GM12874 (cell line): ENCODE data around the gene ZNF367.

Experiments used
- TF ChIP-seq, protein P1 (sequence below): IDR thresholded peaks from 2 replicates; pipeline ENCODE4 v1.5.1; 2011; ENCODE audit warnings: low read depth, mild to moderate bottlenecking, control low read depth, low read length, moderate library complexity; ENCODE audit not compliant: insufficient read depth

The ZNF367 gene

GRCh38 chr9:96418083-96418919, at the start of gene ZNF367:
Gene ZNF367 (minus strand): TSS chr9:96418370. CDS start chr9:96418032, 338 bp downstream.
- TF ChIP-seq, protein P1, sequence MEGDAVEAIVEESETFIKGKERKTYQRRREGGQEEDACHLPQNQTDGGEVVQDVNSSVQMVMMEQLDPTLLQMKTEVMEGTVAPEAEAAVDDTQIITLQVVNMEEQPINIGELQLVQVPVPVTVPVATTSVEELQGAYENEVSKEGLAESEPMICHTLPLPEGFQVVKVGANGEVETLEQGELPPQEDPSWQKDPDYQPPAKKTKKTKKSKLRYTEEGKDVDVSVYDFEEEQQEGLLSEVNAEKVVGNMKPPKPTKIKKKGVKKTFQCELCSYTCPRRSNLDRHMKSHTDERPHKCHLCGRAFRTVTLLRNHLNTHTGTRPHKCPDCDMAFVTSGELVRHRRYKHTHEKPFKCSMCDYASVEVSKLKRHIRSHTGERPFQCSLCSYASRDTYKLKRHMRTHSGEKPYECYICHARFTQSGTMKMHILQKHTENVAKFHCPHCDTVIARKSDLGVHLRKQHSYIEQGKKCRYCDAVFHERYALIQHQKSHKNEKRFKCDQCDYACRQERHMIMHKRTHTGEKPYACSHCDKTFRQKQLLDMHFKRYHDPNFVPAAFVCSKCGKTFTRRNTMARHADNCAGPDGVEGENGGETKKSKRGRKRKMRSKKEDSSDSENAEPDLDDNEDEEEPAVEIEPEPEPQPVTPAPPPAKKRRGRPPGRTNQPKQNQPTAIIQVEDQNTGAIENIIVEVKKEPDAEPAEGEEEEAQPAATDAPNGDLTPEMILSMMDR = no peak

GRCh38 chr9:96467784-96468183, 49.6 kb upstream of the ZNF367 start:
- TF ChIP-seq, protein P1 = no peak

DNA sequence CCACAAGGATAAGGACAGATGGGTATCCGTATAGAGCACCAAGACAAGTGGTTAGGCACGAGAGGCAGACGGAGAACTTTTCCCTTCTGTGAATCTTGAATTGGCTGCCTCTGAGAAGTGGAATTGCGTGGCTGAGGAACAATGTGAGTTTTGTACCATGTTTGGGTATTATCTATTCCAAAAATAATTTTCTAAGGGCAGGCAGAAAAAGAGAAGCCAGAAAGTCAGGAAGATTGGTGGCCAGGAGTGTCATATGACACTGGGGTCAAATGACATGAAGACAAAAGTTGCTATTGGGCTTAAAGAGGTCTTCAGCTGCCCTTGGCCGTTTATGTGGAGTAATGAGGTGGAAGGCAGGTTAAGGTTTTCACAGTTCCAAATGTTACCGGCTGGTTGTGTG, 46.3 kb upstream of the ZNF367 start:
- TF ChIP-seq, protein P1 = no peak

DNA sequence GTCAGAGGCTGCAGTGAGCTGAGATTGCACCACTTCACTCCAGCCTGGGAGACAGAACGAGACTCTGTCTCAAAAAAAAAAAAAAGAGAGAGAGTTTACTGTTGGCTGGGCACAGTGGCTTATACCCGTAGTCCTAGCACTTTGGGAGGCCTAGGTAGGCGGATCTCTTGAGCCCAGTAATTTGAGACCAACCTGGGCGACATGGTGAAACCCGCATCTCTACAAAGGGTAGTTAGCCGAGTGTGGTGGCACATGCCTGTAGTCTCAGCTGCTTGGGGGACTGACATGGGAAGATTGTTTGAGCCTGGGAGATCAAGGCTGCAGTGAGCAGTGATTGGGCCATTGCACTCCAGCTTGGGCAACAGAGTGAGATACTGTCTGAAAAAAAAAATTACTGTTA, 44.4 kb upstream of the ZNF367 start:
- TF ChIP-seq, protein P1 = no peak

- TF ChIP-seq, protein P1 = no peak
Observed at GRCh38 chr9:96461336-96461735, 43.2 kb upstream of the ZNF367 start.

DNA sequence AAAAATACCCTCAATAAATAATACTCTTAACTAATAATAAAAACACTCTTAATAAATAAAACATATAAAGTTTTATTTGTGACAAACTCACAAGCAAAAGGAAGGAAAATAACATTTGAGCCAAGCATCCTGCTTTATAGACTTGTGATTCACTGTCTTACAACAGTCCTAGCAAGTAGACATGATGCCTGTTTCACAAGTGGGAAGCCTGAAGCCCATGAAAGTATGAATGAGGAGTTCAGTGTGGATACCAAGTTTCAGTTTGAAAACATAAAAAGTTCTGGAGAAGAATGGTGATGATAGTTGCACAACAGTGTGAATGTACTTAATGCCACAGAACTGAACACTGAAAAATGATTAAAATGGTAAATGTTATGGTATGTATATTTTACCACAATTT, 42.7 kb upstream of the ZNF367 start:
- TF ChIP-seq, protein P1 = no peak

GRCh38 chr9:96460470-96460869, 42.3 kb upstream of the ZNF367 start:
- TF ChIP-seq, protein P1 = no peak
